Keratinocyte (primary cell): ENCODE results near the gene KSR1. TPM values are rescaled to one million over a fixed set of nuclear protein-coding genes. Genes with fewer than 3 reads are reported as not detected.

Experiments
- DNase-seq: peaks from one replicate; pipeline ENCODE4 v3.0.0-alpha.2; 2011; ENCODE audit warnings: low read depth, missing footprints, low spot score
- FAIRE-seq: peaks from 2 replicates; lab custom pipeline; 2011; peaks lifted over from hg19 to GRCh38; lab: Jason Lieb, UNC
- H2AFZ ChIP-seq: 2 replicates; pipeline ENCODE4 v1.6.0; 2012; ENCODE audit warnings: low read length, control low read depth, inconsistent platforms; ENCODE audit not compliant: control insufficient read depth
- H3K27ac ChIP-seq: 2 replicates; pipeline ENCODE4 v1.5.1; 2011; ENCODE audit warnings: low read length; ENCODE audit not compliant: control insufficient read depth, insufficient read depth
- H3K27me3 ChIP-seq: 3 replicates; pipeline ENCODE4 v1.6.0; 2011; ENCODE audit warnings: low read length; ENCODE audit not compliant: control insufficient read depth, insufficient read depth; ENCODE audit errors: extremely low read depth
- H3K36me3 ChIP-seq, 2 experiments: 2 replicates in 1 of 2; 3 replicates in 1 of 2; pipeline ENCODE4 v1.5.1; 2011; ENCODE audit warnings: low read length in 2 of 2, mild to moderate bottlenecking in 1 of 2; ENCODE audit not compliant: control insufficient read depth in 2 of 2, insufficient read depth in 2 of 2; ENCODE audit errors: extremely low read depth in 1 of 2
- H3K4me1 ChIP-seq: 3 replicates; pipeline ENCODE4 v1.5.1; 2011; ENCODE audit warnings: low read length; ENCODE audit not compliant: control insufficient read depth, insufficient read depth; ENCODE audit errors: extremely low read depth
- H3K4me2 ChIP-seq: 3 replicates; pipeline ENCODE4 v1.6.0; 2011; ENCODE audit warnings: low read depth, low read length; ENCODE audit not compliant: control insufficient read depth, insufficient read depth; ENCODE audit errors: extremely low read depth
- H3K4me3 ChIP-seq, 3 experiments: fragments of 200-600 bp in 1 of 3; sonication (generic) in 1 of 3; 2 replicates in 2 of 3; 3 replicates in 1 of 3; pipeline ENCODE4 v1.5.1; 2011 to 2016; ENCODE audit warnings: low read length in 3 of 3, mild to moderate bottlenecking in 3 of 3, control low read depth in 2 of 3, inconsistent platforms in 1 of 3, low read depth in 1 of 3, mixed read lengths in 1 of 3, mixed run types in 1 of 3, moderate library complexity in 1 of 3; ENCODE audit not compliant: control insufficient read depth in 2 of 3, insufficient read depth in 2 of 3; ENCODE audit errors: extremely low read depth in 1 of 3
- H3K79me2 ChIP-seq: 2 replicates; pipeline ENCODE4 v1.6.0; 2012; ENCODE audit warnings: low read length; ENCODE audit not compliant: control insufficient read depth, insufficient read depth
- H3K9ac ChIP-seq: 3 replicates; pipeline ENCODE4 v1.6.0; 2011; ENCODE audit warnings: low read length; ENCODE audit not compliant: control insufficient read depth, insufficient read depth; ENCODE audit errors: extremely low read depth
- H3K9me1 ChIP-seq: 3 replicates; pipeline ENCODE4 v1.6.0; 2011; ENCODE audit warnings: low read length; ENCODE audit not compliant: control insufficient read depth, insufficient read depth; ENCODE audit errors: extremely low read depth
- H3K9me3 ChIP-seq: 2 replicates; pipeline ENCODE4 v1.5.1; 2012; ENCODE audit warnings: low read depth, low read length; ENCODE audit not compliant: control insufficient read depth
- H4K20me1 ChIP-seq: 3 replicates; pipeline ENCODE4 v1.6.0; 2011; ENCODE audit warnings: low read length; ENCODE audit not compliant: control insufficient read depth, insufficient read depth; ENCODE audit errors: extremely low read depth
- EZH2 ChIP-seq: IDR thresholded peaks from one replicate; pipeline ENCODE4 v1.6.1; 2012; ENCODE audit warnings: inconsistent platforms, mild to moderate bottlenecking, low read length, moderate library complexity
- dilution Hi-C: fragments of 300-500 bp; cut with MboI; formaldehyde crosslinking; loops from one replicate; pipeline ENCODE4 v1.7.0; 2020; ENCODE audit warnings: low sequenced_read_pairs; ENCODE audit not compliant: extremely low pct_ligation_motif_present
- polyA plus RNA-seq, 5 experiments: library from polyadenylated mRNA; depleted of rRNA in 3 of 5; stranded (reverse) in 3 of 5; stranded (forward) in 1 of 5; unstranded in 1 of 5; fragments of >200 nt; gene quantifications; 1 replicate in 1 of 5; 2 replicates in 3 of 5; 3 replicates in 1 of 5; pipeline versions ENCODE4 v1.2.1 to v1.2.3, GENCODE V29; 2011 to 2012; ENCODE audit warnings: missing spikeins in 2 of 5, low read depth in 1 of 5, low replicate concordance in 1 of 5
- TF ChIP-seq, protein P1 (sequence below), 3 experiments: IDR thresholded peaks in 1 of 3; conservative IDR thresholded peaks in 1 of 3; optimal IDR thresholded peaks in 1 of 3; 2 replicates in 2 of 3; 3 replicates in 1 of 3; pipeline versions ENCODE3 to v1.5.1; 2011; ENCODE audit warnings: low read length in 3 of 3, mild to moderate bottlenecking in 3 of 3, moderate library complexity in 2 of 3, control low read depth in 1 of 3, inconsistent platforms in 1 of 3; ENCODE audit not compliant: insufficient read depth in 2 of 3; ENCODE audit errors: extremely low read depth in 1 of 3

Gene KSR1
- polyA plus RNA-seq, 1 donor (not counting 4 experiments of a cell fraction or from before 2014, with no cell fraction given) = 1.3 TPM

GRCh38 chr17:27596096-27596495 is 139.8 kb downstream of the KSR1 start:
- H3K4me3 ChIP-seq = no peak overlapping the region
- no peak for TF ChIP-seq EZH2
- TF ChIP-seq, protein P1, sequence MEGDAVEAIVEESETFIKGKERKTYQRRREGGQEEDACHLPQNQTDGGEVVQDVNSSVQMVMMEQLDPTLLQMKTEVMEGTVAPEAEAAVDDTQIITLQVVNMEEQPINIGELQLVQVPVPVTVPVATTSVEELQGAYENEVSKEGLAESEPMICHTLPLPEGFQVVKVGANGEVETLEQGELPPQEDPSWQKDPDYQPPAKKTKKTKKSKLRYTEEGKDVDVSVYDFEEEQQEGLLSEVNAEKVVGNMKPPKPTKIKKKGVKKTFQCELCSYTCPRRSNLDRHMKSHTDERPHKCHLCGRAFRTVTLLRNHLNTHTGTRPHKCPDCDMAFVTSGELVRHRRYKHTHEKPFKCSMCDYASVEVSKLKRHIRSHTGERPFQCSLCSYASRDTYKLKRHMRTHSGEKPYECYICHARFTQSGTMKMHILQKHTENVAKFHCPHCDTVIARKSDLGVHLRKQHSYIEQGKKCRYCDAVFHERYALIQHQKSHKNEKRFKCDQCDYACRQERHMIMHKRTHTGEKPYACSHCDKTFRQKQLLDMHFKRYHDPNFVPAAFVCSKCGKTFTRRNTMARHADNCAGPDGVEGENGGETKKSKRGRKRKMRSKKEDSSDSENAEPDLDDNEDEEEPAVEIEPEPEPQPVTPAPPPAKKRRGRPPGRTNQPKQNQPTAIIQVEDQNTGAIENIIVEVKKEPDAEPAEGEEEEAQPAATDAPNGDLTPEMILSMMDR (optimal IDR thresholded peaks at IDR 0.05 in 1 of 3, IDR thresholded peaks at IDR 0.05 in 1 of 3, conservative IDR thresholded peaks at IDR 0.05 in 1 of 3; ENCODE audit: extremely low read depth in 1 of 3, insufficient read depth in 2 of 3, low read length in 3 of 3) = no peak
- dilution Hi-C loops = no loop called here
- no peaks in the 10 kb centered on the region for H3K9me1 ChIP-seq
- no peak overlapping the region for H3K9ac ChIP-seq
- FAIRE-seq (no peak), DNase-seq (no peak)
- no peaks in the 10 kb centered on the region for H3K36me3 ChIP-seq
- H3K79me2 ChIP-seq = no peaks in the 10 kb centered on the region
- H3K27ac ChIP-seq = no peak overlapping the region
- H3K4me1 ChIP-seq = no peaks in the 10 kb centered on the region
- H3K4me2 ChIP-seq = no peak overlapping the region
- no peaks in the 10 kb centered on the region for H3K27me3 ChIP-seq
- H4K20me1 ChIP-seq = no peaks in the 10 kb centered on the region
- no peak overlapping the region for H2AFZ ChIP-seq
- no peaks in the 10 kb centered on the region for H3K9me3 ChIP-seq

DNA sequence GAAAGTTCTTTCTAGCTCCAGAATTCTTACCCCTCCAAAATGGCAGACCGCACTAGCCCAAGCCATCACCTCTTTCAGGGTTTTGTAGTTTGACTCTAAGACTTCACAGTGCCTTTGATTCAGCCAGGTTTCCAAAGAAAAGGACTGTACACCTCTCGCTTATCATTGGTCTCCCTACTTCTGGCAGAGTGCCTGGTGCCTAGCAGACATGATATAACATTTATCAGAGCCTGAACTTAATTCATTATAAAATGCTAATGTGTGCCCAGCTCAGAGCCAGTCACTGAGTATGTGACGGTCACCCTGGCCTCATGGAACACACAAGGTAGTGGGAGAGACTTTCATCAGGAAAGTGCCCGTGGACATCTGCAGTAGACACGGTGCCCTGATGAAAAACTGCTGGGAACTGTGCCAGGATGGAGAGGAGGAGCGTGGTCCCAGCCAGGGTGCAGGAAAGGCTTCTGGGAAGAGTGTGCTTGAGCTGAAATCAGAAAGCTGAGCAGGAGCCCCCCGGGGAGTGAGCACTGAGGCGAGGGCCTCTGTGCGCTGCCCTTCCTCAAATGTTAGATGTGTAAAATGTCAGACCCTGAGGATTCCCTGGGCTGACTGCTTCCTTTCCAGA is 140.4 kb downstream of the KSR1 start:
- H3K9ac ChIP-seq = no peak overlapping the region
- no peaks in the 10 kb centered on the region for H3K9me1 ChIP-seq
- no peaks in the 10 kb centered on the region for H3K79me2 ChIP-seq
- dilution Hi-C loops = no loop called here
- FAIRE-seq (no peak), DNase-seq (no peak)
- TF ChIP-seq, protein P1 (optimal IDR thresholded peaks at IDR 0.05 in 1 of 3, IDR thresholded peaks at IDR 0.05 in 1 of 3, conservative IDR thresholded peaks at IDR 0.05 in 1 of 3; ENCODE audit: extremely low read depth in 1 of 3, insufficient read depth in 2 of 3, low read length in 3 of 3) = no peak
- no peak for TF ChIP-seq EZH2
- no peaks in the 10 kb centered on the region for H3K9me3 ChIP-seq
- H4K20me1 ChIP-seq = no peaks in the 10 kb centered on the region
- no peaks in the 10 kb centered on the region for H3K27me3 ChIP-seq
- H3K4me2 ChIP-seq = no peak overlapping the region
- no peaks in the 10 kb centered on the region for H3K36me3 ChIP-seq
- no peak overlapping the region for H3K27ac ChIP-seq
- peaks cover 4% of the 10 kb centered on the region for H3K4me1 ChIP-seq
- H3K4me3 ChIP-seq = no peak overlapping the region
- H2AFZ ChIP-seq = no peak overlapping the region
